GM13977 (cell line): ENCODE results near the gene LPAR2.

Experiments
- DNase-seq: peaks from one replicate; pipeline ENCODE4 v3.0.0; 2012; ENCODE audit warnings: low spot score
- in situ Hi-C: fragments of 300-500 bp; cut with MboI; formaldehyde crosslinking; loops from one replicate; pipeline ENCODE4 v1.12.0; 2022; ENCODE audit warnings: low sequenced_read_pairs, low pct_unique_long_range_greater_than_20kb, mixed read lengths, inconsistent platforms; ENCODE audit not compliant: unreplicated experiment
- TF ChIP-seq, protein P1 (sequence below): IDR thresholded peaks from 2 replicates; pipeline ENCODE4 v1.5.1; 2012; ENCODE audit warnings: mild to moderate bottlenecking, control low read depth; ENCODE audit not compliant: insufficient read depth; ENCODE audit errors: extremely low read depth, missing control alignments

LPAR2 gene

DNA sequence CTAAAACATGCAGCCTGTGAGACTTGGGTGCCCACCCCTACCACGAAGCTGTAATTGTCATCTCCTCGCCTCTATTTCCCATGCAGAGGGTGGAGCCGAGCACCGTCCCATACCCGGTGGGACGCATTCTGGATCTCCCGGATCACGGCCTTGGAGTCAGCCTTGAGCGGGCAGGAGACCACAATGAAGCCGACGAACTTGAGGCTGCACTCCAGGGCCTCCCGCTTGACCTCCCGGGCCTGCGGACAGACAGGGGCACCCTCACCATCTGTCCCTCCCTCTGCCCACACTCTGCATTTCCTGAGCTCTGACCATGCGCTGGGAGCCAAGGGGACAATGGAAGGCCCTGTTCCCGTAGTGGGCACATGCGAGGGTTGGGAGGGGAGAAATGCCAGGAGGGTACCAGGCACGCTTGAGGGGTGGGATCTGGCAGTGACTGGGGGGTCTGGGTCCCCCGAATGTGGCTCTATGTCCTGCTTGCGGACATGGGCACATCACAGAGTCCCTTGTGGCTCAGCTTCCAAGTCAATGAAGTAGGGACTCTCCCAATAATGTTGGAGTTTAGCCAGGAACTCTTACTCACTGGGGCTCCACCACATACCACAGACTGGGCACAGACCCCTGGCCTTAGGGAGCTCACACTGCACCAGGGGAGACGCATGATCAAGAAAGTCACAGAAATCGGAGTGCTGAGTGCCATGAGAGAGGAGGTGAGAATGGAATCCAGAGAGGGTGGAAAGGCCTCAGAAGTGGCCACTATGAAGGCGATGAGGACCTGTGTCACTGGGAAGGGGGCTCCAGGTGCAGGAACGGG is 24.7 kb upstream of the LPAR2 start:
- in situ Hi-C loops = no loop called here
- no peak for DNase-seq
- TF ChIP-seq, protein P1, sequence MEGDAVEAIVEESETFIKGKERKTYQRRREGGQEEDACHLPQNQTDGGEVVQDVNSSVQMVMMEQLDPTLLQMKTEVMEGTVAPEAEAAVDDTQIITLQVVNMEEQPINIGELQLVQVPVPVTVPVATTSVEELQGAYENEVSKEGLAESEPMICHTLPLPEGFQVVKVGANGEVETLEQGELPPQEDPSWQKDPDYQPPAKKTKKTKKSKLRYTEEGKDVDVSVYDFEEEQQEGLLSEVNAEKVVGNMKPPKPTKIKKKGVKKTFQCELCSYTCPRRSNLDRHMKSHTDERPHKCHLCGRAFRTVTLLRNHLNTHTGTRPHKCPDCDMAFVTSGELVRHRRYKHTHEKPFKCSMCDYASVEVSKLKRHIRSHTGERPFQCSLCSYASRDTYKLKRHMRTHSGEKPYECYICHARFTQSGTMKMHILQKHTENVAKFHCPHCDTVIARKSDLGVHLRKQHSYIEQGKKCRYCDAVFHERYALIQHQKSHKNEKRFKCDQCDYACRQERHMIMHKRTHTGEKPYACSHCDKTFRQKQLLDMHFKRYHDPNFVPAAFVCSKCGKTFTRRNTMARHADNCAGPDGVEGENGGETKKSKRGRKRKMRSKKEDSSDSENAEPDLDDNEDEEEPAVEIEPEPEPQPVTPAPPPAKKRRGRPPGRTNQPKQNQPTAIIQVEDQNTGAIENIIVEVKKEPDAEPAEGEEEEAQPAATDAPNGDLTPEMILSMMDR = no peak

- DNase-seq = no peak
- TF ChIP-seq, protein P1 = no peak
- in situ Hi-C loops = no loop called here
Observed at GRCh38 chr19:19651076-19651475, 23.1 kb upstream of the LPAR2 start.

DNA sequence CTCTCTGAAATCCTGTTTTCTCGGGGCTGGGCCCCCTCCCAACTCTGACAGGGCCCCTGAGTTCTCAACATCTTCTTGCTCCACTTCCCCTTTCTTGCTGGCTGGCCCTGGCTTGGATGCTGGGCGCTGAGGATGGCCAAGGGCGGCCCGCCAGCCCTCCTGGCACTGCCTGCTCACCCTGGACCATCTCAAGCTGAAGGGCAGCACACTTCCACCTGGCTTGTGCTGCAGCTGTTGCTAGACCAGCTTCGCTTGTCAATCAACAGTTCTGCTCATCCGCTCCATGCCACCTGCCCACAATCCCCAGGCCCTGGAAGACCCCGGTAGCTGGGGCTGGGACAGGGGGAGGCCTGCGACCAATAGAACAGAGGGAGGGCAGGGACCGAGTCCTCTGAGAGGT is 22.3 kb upstream of the LPAR2 start:
- TF ChIP-seq, protein P1 = no peak
- in situ Hi-C loops = no loop called here
- DNase-seq = no peak

GRCh38 chr19:19649580-19649995 is 21.6 kb upstream of the LPAR2 start:
- in situ Hi-C loops = loop anchor here (10.0 kb wide), 1 partner anchor 125 kb away; the partner anchor contains the start of gene YJEFN3
- no peak for DNase-seq
- TF ChIP-seq, protein P1 = no peak

DNA sequence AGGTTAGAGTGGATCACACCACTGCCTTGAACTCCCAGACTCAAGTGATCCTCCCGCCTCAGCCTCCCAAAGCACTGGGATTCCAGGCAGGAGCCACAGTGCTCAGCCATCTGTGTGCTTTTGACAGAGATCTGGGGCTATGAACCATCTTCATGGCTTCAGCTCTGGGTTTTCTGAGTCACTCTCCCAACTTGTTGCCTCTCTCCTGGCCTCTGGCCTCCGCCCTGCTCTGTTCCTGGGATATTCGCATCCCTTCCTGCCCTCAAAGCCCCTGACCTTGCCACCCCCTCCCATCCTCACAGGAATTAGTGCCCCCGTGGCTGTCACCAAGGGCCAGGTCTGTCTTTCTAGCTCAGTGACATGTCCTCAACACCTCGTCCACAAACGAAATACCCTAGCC is 21.1 kb upstream of the LPAR2 start:
- no peak for DNase-seq
- in situ Hi-C loops = loop anchor here (10.0 kb wide), 1 partner anchor 124 kb away; the partner anchor contains the start of gene YJEFN3
- TF ChIP-seq, protein P1 = no peak

- in situ Hi-C loops = loop anchor here (10.0 kb wide), 1 partner anchor 122 kb away; the partner anchor contains the start of gene YJEFN3
- no peak for DNase-seq
- TF ChIP-seq, protein P1 = no peak
Observed at GRCh38 chr19:19647037-19647835, 19.2 kb upstream of the LPAR2 start.
